PC-9 (cell line): ENCODE results near the gene BMS1. TPM values are rescaled to one million over a fixed set of nuclear protein-coding genes. Genes with fewer than 3 reads are reported as not detected.

ENCODE experiments used
- Bru-seq: library from RNA; stranded (reverse); fragments of 400-500 nt; gene quantifications from one replicate; lab custom pipeline; 2021; lab: Mats Ljungman, UMichigan
- BruChase-seq, 2 experiments: library from RNA; stranded (reverse); fragments of 400-500 nt; gene quantifications; one replicate each; lab custom pipeline; 2021; lab: Mats Ljungman, UMichigan
- BruUV-seq: library from RNA; stranded (reverse); fragments of 400-500 nt; replicated peaks from 2 replicates; lab custom pipeline; 2021; lab: Mats Ljungman, UMichigan
- CTCF ChIA-PET: fragments of 300-600 bp; sonication (Branson Sonifier 250); formaldehyde crosslinking; loops from one replicate; lab custom pipeline; 2022; ENCODE audit warnings: antibody characterized with exemption; lab: Charles Lee
- POLR2A ChIA-PET: fragments of 300-600 bp; sonication (Branson Sonifier 250); formaldehyde crosslinking; loops from one replicate; lab custom pipeline; 2022; ENCODE audit warnings: antibody characterized with exemption; ENCODE audit not compliant: unreplicated experiment; lab: Charles Lee
- DNase-seq, 2 experiments: peaks; one replicate each; pipeline versions ENCODE4 v3.0.0 to v3.0.0-alpha.2; 2015 to 2022; ENCODE audit warnings: mixed read lengths in 1 of 2
- H2AFZ ChIP-seq: fragments of 200-600 bp; sonication (generic); 2 replicates; pipeline ENCODE4 v1.8.1; 2017; ENCODE audit warnings: antibody characterized with exemption
- H3F3A ChIP-seq: fragments of 200-600 bp; sonication (generic); 2 replicates; pipeline ENCODE4 v1.8.1; 2017; ENCODE audit warnings: antibody characterized with exemption, mild to moderate bottlenecking, low read depth; ENCODE audit not compliant: insufficient read depth
- H3K27ac ChIP-seq: fragments of 200-600 bp; sonication (generic); 2 replicates; pipeline ENCODE4 v1.6.1; 2016; ENCODE audit warnings: mixed run types
- H3K27me3 ChIP-seq: fragments of 200-600 bp; sonication (generic); 2 replicates; pipeline ENCODE4 v1.6.1; 2016; ENCODE audit warnings: low read depth, mixed run types; ENCODE audit not compliant: insufficient read depth
- H3K36me3 ChIP-seq: fragments of 200-600 bp; sonication (generic); 2 replicates; pipeline ENCODE4 v1.6.1; 2016; ENCODE audit warnings: low read depth, mixed run types
- H3K4me1 ChIP-seq: fragments of 200-600 bp; sonication (generic); replicated peaks from 2 replicates; pipeline ENCODE4 v1.6.1; 2016; ENCODE audit warnings: mixed run types; ENCODE audit not compliant: insufficient read depth
- H3K4me2 ChIP-seq: fragments of 200-600 bp; sonication (generic); 2 replicates; pipeline ENCODE4 v1.6.1; 2017; ENCODE audit warnings: mixed run types
- H3K4me3 ChIP-seq: fragments of 200-600 bp; sonication (generic); 2 replicates; pipeline ENCODE4 v1.6.1; 2016; ENCODE audit warnings: mixed run types
- H3K79me2 ChIP-seq: fragments of 200-600 bp; sonication (generic); 2 replicates; pipeline ENCODE4 v1.6.1; 2017; ENCODE audit warnings: low read depth, mixed run types
- H3K9me2 ChIP-seq: fragments of 200-600 bp; sonication (generic); 2 replicates; pipeline ENCODE4 v1.8.1; 2017; ENCODE audit warnings: mild to moderate bottlenecking; ENCODE audit not compliant: insufficient read depth
- H3K9me3 ChIP-seq: fragments of 200-600 bp; sonication (generic); 2 replicates; pipeline ENCODE4 v1.8.1; 2016; ENCODE audit warnings: low read depth; ENCODE audit not compliant: insufficient read depth
- H4K20me1 ChIP-seq: fragments of 200-600 bp; sonication (generic); 2 replicates; pipeline ENCODE4 v1.8.1; 2017; ENCODE audit not compliant: insufficient read depth
- CTCF ChIP-seq: fragments of 200-600 bp; sonication (generic); conservative IDR thresholded peaks from 2 replicates; pipeline ENCODE4 v1.6.1; 2017; ENCODE audit warnings: mixed run types, antibody characterized with exemption, mild to moderate bottlenecking, moderate library complexity
- EZH2 ChIP-seq: fragments of 200-600 bp; sonication (generic); IDR thresholded peaks from 2 replicates; pipeline ENCODE4 v1.8.0; 2017; ENCODE audit warnings: antibody characterized with exemption, low read depth
- intact Hi-C: fragments of 100-400 bp; cut with micrococcal nuclease; formaldehyde crosslinking; loops from one replicate; pipeline ENCODE4 v1.10.0; 2022; ENCODE audit not compliant: unreplicated experiment
- long read RNA-seq: library from polyadenylated mRNA; stranded (forward); transcript quantifications from one replicate; pipeline ENCODE4 v2.0.0, GENCODE V29; 2022
- total RNA-seq: library from RNA; stranded (reverse); gene quantifications from 2 replicates; pipeline ENCODE4 v1.2.3, GENCODE V29; 2021

BMS1 gene
- total RNA-seq = 16.3 and 20.0 TPM in 2 replicates
- Bru-seq, nascent RNA = percentile 93 among the genes with signal in this experiment
- percentile 93 among the genes with signal in this experiment for BruChase-seq, experiment 1, labeled RNA remaining after a 2-hour chase
- percentile 92 among the genes with signal in this experiment for BruChase-seq, experiment 2, labeled RNA remaining after a 6-hour chase
- long read RNA-seq, full-length matches to known transcripts = 33 of 50 reads
- long read RNA-seq, partial matches to known transcripts = 6 of 50 reads
- long read RNA-seq, other reads (novel, unspliced or antisense) = 11 of 50 reads

- Histone ChIP-seq H3K9me3 (no peaks in the 10 kb centered on the region), H3K27me3 (no peaks in the 10 kb centered on the region), H4K20me1 (peaks cover 3% of the 10 kb centered on the region; the same call in 1 of the 2 replicates), H3K36me3 (peaks cover 15% of the 10 kb centered on the region), H3K4me3 (peak within 1 kb of the TSS; percentile 96), H2AFZ (peak within 1 kb of the TSS; percentile 92), H3K27ac (peak within 1 kb of the TSS; percentile 80), H3K9me2 (no peaks in the 10 kb centered on the region), H3K4me2 (peak within 1 kb of the TSS; percentile 97), H3F3A (no peaks in the 10 kb centered on the region), H3K79me2 (peaks cover 30% of the 10 kb centered on the region), H3K4me1 (peaks cover 14% of the 10 kb centered on the region)
- BruUV-seq = TSS peak; percentile 57
- CTCF ChIA-PET = no interaction called here
- POLR2A ChIA-PET = interaction anchor here (0.5 to 0.7 kb wide), 4 partner anchors 12 to 782 kb away, joined by 3 to 8 read pairs (median 7); no protein-coding TSS in a partner anchor
- intact Hi-C loops = loop anchor here (1.0 to 2.0 kb wide), 4 partner anchors 20 to 230 kb away; partner anchors contain the start of gene ZNF33B
- TF ChIP-seq CTCF = no peak
- no peak for TF ChIP-seq EZH2
- peak; percentile 91 to 95 for DNase-seq
Measured at GRCh38 chr10:42782446-42783180, at the start of gene BMS1. BMS1 (plus strand) TSS chr10:42782795; CDS start chr10:42784395, 1,600 bp downstream.

- BruUV-seq = no TSS peak
Measured at GRCh38 chr10:42734536-42734935, 48.1 kb upstream of the BMS1 start.

More at GRCh38 chr10:42734536-42734935, 48.1 kb upstream of the BMS1 start:
- Histone ChIP-seq H3K9me2 (no peaks in the 10 kb centered on the region), H3K9me3 (no peaks in the 10 kb centered on the region), H3K27ac (no peak overlapping the region), H3K27me3 (peaks cover 48% of the 10 kb centered on the region), H3F3A (no peaks in the 10 kb centered on the region), H2AFZ (no peak overlapping the region), H3K79me2 (no peaks in the 10 kb centered on the region), H3K4me3 (no peak overlapping the region), H3K36me3 (no peaks in the 10 kb centered on the region), H3K4me2 (no peak overlapping the region), H3K4me1 (no peaks in the 10 kb centered on the region), H4K20me1 (no peaks in the 10 kb centered on the region)
- ChIA-PET POLR2A (no interaction called here), CTCF (no interaction called here)
- no peak for TF ChIP-seq EZH2
- no peak for TF ChIP-seq CTCF
- intact Hi-C loops = no loop called here
- no peak for DNase-seq
